HepG2 (cell line): Measurements from ENCODE around the gene FGGY. TPM values are rescaled to one million over a fixed set of nuclear protein-coding genes. Genes with fewer than 3 reads are reported as not detected.

Experiments used
- KDM1A ChIP-seq: IDR thresholded peaks from 2 replicates; pipeline ENCODE4 v1.6.1; 2016; ENCODE audit warnings: missing compliant biosample characterization
- KLF12 ChIP-seq: sonication (generic); formaldehyde crosslinking; IDR thresholded peaks from 2 replicates; pipeline ENCODE4 v1.4.0; 2020; ENCODE audit warnings: missing genetic modification reagents, borderline replicate concordance
- LRRFIP1 ChIP-seq: sonication (generic); formaldehyde crosslinking; conservative IDR thresholded peaks from 2 replicates; pipeline ENCODE4 v1.4.0; 2020; ENCODE audit warnings: missing genetic modification reagents
- PHF5A ChIP-seq: IDR thresholded peaks from one replicate; pipeline ENCODE4 v1.6.1; 2018; ENCODE audit warnings: low read depth, missing genetic modification reagents; ENCODE audit not compliant: unreplicated experiment
- RXRB ChIP-seq: IDR thresholded peaks from 2 replicates; pipeline ENCODE4 v1.6.1; 2016; ENCODE audit warnings: borderline replicate concordance, missing genetic modification reagents, missing compliant biosample characterization
- SKIL ChIP-seq: sonication (generic); formaldehyde crosslinking; IDR thresholded peaks from 2 replicates; pipeline ENCODE4 v1.8.0; 2022; ENCODE audit warnings: missing genetic modification reagents, mild to moderate bottlenecking, moderate library complexity, borderline replicate concordance
- XRCC5 ChIP-seq: fragments of 200-400 bp; formaldehyde crosslinking; optimal IDR thresholded peaks from 2 replicates; pipeline ENCODE3; 2017; ENCODE audit warnings: mild to moderate bottlenecking, low read length
- ZBTB46 ChIP-seq: sonication (generic); formaldehyde crosslinking; IDR thresholded peaks from 2 replicates; pipeline ENCODE4 v1.4.0; 2020; ENCODE audit warnings: mild to moderate bottlenecking, missing genetic modification reagents, borderline replicate concordance
- ZNF430 ChIP-seq: sonication (generic); formaldehyde crosslinking; IDR thresholded peaks from 2 replicates; pipeline ENCODE4 v1.9.0; 2021; ENCODE audit warnings: mild to moderate bottlenecking, missing genetic modification reagents
- ZNF543 ChIP-seq: sonication (generic); formaldehyde crosslinking; IDR thresholded peaks from 2 replicates; pipeline ENCODE4 v1.4.0; 2020; ENCODE audit warnings: mild to moderate bottlenecking, missing genetic modification reagents
- ZNF569 ChIP-seq: sonication (generic); formaldehyde crosslinking; IDR thresholded peaks from 2 replicates; pipeline ENCODE4 v1.5.0; 2020; ENCODE audit warnings: mild to moderate bottlenecking, missing genetic modification reagents, moderate library complexity, borderline replicate concordance
- polyA plus RNA-seq, 8 experiments: library from polyadenylated mRNA; depleted of rRNA in 3 of 8; stranded (reverse) in 7 of 8; unstranded in 1 of 8; fragments of >200 nt; fragmentation: Illumina TruSeq in 4 of 8; extraction: Trizol in 4 of 8; gene quantifications; 2 replicates each; pipeline versions ENCODE4 v1.2.1 to v1.2.3, GENCODE V29; 2011 to 2016; ENCODE audit warnings: low read depth in 4 of 8, missing spikeins in 1 of 8, mixed read lengths in 1 of 8; ENCODE audit not compliant: insufficient read depth in 1 of 8
- total RNA-seq, 5 experiments: library from RNA; depleted of rRNA; stranded (reverse); fragments of >200 nt; fragmentation: Illumina TruSeq; extraction: Trizol; gene quantifications; 2 replicates each; pipeline ENCODE4 v1.2.3, GENCODE V29; 2016; ENCODE audit warnings: low read depth in 1 of 5

Gene FGGY
- total and polyA plus RNA-seq, 2 of the 13 experiments (the other 11 are each of a cell fraction or from before 2014, with no cell fraction given): 15.7 to 27.5 TPM

GRCh38 chr1:59759156-59759925 is 462.4 kb downstream of the FGGY start (continued):
- TF ChIP-seq KDM1A (no peak), SKIL (CRISPR knock-in tag) (no peak), PHF5A (CRISPR knock-in tag) (no peak), ZBTB46 (CRISPR knock-in tag) (no peak), LRRFIP1 (CRISPR knock-in tag) (no peak), ZNF543 (CRISPR knock-in tag) (no peak), KLF12 (CRISPR knock-in tag) (no peak), RXRB (CRISPR knock-in tag) (peak; percentile 22; the same call in 1 of the 2 replicates), ZNF569 (CRISPR knock-in tag) (no peak), ZNF430 (CRISPR knock-in tag) (no peak), XRCC5 (no peak)
